Dendritic cell treated with granulocyte-macrophage colony-stimulating factor and Interleukin-4, amounts not matched to agents 40 ng/mL and 50 ng/mL, for 4 days (primary cell): Measurements from ENCODE around the gene VPS9D1.

ENCODE experiments used
- H3K27ac Mint-ChIP-seq: one replicate; pipeline ENCODE4 v1.8.0; 2022; ENCODE audit warnings: mild to moderate bottlenecking, mixed read lengths
- H3K27me3 Mint-ChIP-seq: one replicate; pipeline ENCODE4 v1.8.0; 2022; ENCODE audit warnings: mild to moderate bottlenecking, mixed read lengths
- H3K36me3 Mint-ChIP-seq: one replicate; pipeline ENCODE4 v1.8.0; 2022; ENCODE audit warnings: low read depth, mixed read lengths
- H3K4me1 Mint-ChIP-seq: one replicate; pipeline ENCODE4 v1.8.0; 2022; ENCODE audit warnings: low read depth, mixed read lengths
- H3K4me3 Mint-ChIP-seq: one replicate; pipeline ENCODE4 v1.8.0; 2022; ENCODE audit warnings: mild to moderate bottlenecking, moderate library complexity, mixed read lengths
- H3K9me3 Mint-ChIP-seq: one replicate; pipeline ENCODE4 v1.8.0; 2022; ENCODE audit warnings: mixed read lengths
- intact Hi-C: fragments of 100-400 bp; cut with micrococcal nuclease; formaldehyde crosslinking; loops from one replicate; pipeline ENCODE4 v1.15.0; 2022

Gene VPS9D1, protein sequence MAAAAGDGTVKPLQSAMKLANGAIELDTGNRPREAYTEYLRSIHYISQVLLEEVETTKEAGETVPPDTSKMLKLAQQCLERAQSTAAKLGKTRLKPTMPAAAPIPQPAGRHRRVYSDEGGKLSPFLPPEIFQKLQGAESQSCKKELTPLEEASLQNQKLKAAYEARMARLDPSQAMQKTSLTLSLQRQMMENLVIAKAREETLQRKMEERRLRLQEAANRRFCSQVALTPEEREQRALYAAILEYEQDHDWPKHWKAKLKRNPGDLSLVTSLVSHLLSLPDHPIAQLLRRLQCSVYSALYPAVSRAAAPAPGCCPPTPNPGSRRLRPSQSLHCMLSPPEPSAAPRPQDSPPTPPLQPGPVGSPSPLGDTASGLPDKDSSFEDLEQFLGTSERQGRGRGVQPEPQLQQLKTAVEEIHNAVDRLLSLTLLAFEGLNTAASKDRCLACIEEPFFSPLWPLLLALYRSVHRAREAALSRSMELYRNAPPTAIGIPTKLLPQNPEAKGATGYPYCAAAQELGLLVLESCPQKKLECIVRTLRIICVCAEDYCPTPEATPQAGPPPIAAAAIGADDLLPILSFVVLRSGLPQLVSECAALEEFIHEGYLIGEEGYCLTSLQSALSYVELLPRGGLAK

DNA sequence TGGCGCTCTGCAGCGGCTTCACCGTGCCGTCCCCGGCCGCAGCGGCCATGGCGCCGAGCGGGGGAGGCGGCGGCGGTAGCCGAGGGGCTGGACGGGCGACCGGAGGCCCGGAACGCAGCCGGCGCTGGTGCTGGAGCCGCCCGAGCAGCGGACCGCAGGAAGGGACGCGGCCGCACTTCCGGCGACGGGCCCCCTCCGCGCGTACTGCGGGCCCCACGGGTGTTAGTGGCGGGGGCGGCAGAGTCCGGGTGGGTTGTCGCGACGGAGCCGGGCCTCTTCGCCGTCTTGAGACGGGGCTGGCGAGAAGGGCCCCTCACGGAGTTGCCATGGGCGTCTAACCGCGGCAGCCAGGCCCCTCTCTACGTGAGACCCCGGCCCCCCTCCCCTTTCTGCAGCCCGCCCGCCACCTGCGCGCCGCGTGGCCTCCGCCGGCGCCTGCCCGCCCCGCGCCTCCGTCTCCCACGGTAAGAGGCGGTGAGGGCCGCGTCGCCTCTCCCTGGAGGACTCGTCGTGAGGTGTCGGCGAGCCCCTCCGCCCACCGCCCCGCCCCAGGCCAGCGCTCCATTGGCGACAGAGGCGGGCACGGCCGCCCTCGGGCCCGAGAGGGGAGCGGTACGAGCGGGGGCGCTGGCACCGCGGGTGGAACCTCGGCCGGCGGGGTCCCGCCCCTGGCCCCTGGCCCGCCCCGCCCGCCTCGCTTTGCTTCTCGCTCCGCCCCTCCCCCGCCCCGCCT, at the start of gene VPS9D1, which contains the start of gene ZNF276:
VPS9D1 (minus strand) TSS at position 86 of the 733 bp plus-strand sequence; CDS start at position 49, 37 bp downstream.
ZNF276 (plus strand) TSS at position 725 of the 733 bp plus-strand sequence. CDS start 104 bp downstream, outside the sequence.
- Mint-ChIP-seq H3K4me1 (peaks cover 59% of the 10 kb centered on the region), H3K36me3 (peaks cover 65% of the 10 kb centered on the region)

DNA sequence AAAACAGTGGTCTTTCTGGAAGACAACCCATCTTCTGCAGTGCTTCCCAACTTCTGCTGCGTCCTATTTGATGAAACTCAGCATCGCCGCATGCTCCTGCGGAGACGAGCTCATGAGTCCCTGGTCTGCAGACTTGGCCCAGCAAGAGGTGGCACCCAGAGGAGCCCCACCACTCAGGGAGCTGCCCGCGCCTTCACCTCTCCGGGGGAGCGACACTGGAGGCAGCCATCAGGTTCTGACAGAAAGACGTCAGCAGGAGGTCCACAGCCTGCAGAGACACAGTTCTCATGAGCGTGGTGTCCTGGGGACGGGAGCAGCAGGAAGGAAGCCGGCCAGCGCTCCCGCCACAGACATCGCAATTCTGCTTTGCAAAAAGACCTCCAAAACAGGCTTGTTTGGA, 49.7 kb upstream of the VPS9D1 start:
- H3K36me3 Mint-ChIP-seq, result peaks cover 48% of the 10 kb centered on the region
- H3K27ac Mint-ChIP-seq, result no peak overlapping the region
- no peaks in the 10 kb centered on the region for H3K9me3 Mint-ChIP-seq
- intact Hi-C loops, result no loop called here
- no peak overlapping the region for H3K4me3 Mint-ChIP-seq
- H3K27me3 Mint-ChIP-seq, result no peaks in the 10 kb centered on the region
- peaks cover 13% of the 10 kb centered on the region for H3K4me1 Mint-ChIP-seq

More for the DNA sequence above, at the start of gene VPS9D1, which contains the start of gene ZNF276:
- intact Hi-C loops, result no loop called here
- peak within 1 kb of the TSS; percentile 91 for H3K27ac Mint-ChIP-seq
- no peaks in the 10 kb centered on the region for H3K27me3 Mint-ChIP-seq
- H3K4me3 Mint-ChIP-seq, result peak within 1 kb of the TSS; percentile 80
- no peaks in the 10 kb centered on the region for H3K9me3 Mint-ChIP-seq

DNA sequence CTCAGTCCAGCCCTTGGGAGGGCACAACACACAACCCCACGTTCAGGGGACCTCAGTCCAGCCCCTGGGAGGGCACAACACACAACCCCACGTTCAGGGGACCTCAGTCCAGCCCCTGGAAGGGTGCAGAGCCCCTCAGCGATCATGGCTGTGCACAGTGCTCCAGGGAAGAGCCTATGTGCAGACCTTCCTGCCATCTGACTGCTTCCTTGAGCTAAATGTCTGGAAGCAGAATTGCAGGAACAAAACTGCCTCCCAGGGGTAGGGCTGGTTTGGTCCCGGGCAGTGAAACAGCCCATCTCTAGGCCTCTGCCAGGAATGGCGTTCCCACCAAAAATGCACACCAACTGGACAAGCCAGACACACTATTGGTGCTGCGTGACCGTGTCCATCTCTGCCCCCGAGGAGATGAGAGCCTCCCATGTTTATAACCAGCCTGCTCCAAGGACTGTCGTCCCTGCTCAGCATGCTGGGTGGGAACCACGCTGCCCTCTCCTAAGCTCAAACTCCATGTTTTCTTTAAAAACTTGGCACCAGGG, 44.7 kb upstream of the VPS9D1 start:
- no peaks in the 10 kb centered on the region for H3K27me3 Mint-ChIP-seq
- peak overlapping the region; percentile 84 for H3K27ac Mint-ChIP-seq
- peaks cover 17% of the 10 kb centered on the region for H3K36me3 Mint-ChIP-seq
- peaks cover 43% of the 10 kb centered on the region for H3K4me1 Mint-ChIP-seq
- no peaks in the 10 kb centered on the region for H3K9me3 Mint-ChIP-seq
- intact Hi-C loops, result no loop called here
- H3K4me3 Mint-ChIP-seq, result peak overlapping the region; percentile 57

DNA sequence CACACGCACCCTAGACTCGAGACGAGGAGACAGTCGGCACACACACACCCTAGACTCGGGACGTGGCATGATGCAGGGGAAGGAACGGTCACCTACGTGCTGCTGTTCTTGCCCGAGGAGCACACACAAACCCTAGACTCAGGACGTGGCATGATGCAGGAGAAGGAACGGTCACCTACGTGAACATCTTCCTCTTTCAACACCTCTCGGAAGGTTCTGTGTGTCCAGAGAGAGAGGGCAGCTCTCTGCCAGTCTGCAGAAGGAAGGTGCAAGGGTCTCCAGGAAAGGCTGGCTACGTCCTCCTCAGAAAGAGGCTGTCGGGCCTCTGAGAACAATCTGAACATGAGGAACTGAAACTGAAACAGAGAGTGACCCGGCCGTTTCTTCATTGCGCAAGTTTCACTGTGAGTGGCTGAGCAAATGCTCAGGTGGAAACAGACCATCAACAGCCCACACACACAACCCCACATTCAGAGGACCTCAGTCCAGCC, 44.1 kb upstream of the VPS9D1 start:
- Mint-ChIP-seq H3K4me1 (peaks cover 49% of the 10 kb centered on the region), H3K36me3 (peaks cover 11% of the 10 kb centered on the region), H3K4me3 (peak overlapping the region; percentile 72), H3K27ac (peak overlapping the region; percentile 84), H3K9me3 (no peaks in the 10 kb centered on the region), H3K27me3 (no peaks in the 10 kb centered on the region)
- intact Hi-C loops, result loop anchor here (5.0 kb wide), 1 partner anchor 98 kb away; no protein-coding TSS in a partner anchor

DNA sequence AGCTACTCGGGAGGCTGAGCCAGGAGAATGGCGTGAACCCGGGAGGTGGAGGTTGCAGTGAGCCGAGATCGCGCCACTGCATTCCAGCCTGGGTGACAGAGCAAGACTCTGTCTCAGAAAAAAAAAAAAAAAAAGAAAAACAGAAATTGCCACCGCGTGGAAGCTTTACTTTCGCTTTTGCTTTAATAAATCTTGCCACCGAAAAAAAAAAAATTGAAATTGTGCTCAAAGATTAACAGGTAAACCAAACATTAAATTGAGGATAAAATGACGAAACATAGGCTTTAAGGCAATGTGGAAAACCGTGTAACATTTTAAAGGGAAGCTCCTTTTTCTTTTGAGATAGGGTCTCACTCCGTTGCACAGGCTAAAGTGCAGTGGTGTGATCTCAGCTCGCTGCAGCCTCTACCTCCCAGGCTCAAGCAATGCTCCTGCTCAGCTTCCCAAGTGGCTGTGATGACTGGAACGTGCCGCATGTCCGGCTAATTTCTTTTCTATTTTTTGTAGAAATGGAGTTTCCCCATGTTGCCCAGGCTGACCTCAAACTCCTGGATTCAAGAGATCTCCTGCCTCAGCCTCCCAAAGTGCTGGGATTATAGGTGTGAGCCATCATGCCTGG, 40.7 kb upstream of the VPS9D1 start:
- intact Hi-C loops, result loop anchor here (5.0 kb wide), 1 partner anchor 101 kb away; no protein-coding TSS in a partner anchor
- H3K36me3 Mint-ChIP-seq, result peaks cover 6% of the 10 kb centered on the region

DNA sequence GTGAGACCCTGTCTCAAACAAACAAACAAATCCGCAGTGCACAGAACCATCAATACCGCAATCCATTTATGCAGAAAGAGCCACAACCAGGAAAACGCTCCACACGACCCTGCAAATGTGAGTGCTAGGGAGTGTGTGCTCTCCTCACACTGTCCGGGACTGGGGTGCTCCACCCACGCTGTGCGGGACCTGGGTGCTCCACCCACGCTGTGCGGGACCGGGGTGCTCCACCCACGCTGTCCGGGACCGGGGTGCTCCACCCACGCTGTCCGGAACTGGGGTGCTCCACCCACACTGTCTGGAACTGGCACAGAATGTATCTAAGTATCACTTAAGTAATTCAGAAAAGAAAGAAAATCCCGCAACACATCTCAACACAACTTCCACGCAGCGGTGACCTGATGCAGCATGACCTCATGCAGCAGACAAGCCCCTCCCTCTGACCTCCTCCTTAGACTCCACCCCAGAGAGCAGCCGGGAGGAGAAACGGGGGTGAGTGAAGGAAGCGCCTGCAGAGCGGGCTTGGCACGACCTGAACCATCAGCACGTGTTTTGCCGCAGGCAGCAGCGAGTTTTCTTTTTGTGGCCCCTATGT, 39.1 kb upstream of the VPS9D1 start:
- Mint-ChIP-seq H3K27me3 (no peaks in the 10 kb centered on the region), H3K4me1 (peaks cover 51% of the 10 kb centered on the region), H3K36me3 (peaks cover 9% of the 10 kb centered on the region), H3K9me3 (no peaks in the 10 kb centered on the region), H3K4me3 (no peak overlapping the region), H3K27ac (peak overlapping the region; percentile 81)
- intact Hi-C loops, result loop anchor here (5.0 kb wide), 1 partner anchor 102 kb away; no protein-coding TSS in a partner anchor

More for the DNA sequence above, 40.7 kb upstream of the VPS9D1 start:
- peak overlapping the region; percentile 81 for H3K27ac Mint-ChIP-seq
- H3K9me3 Mint-ChIP-seq, result no peaks in the 10 kb centered on the region
- peak overlapping the region; percentile 69 for H3K4me3 Mint-ChIP-seq
- H3K27me3 Mint-ChIP-seq, result no peaks in the 10 kb centered on the region
- peaks cover 51% of the 10 kb centered on the region for H3K4me1 Mint-ChIP-seq

DNA sequence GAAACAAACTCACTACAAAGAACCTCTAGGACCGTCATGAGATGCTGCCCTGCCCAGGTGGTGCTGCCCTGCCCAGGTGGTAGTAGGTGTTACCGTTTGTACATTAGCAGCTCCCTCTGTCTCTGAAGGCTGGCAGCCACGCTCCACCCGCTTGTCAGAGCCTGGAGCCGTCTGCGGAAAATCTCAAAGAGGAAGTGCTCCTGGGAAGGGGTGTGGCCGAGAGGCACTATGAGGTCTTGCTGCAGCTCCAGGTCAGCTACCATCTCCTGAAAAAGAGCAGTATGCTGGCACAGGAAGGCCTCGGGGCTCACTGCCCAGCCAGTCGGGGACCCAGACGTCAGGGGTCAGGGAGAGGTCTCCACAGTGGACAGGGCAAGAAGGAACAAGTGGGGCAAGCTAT, 28.9 kb upstream of the VPS9D1 start:
- Mint-ChIP-seq H3K36me3 (peaks cover 37% of the 10 kb centered on the region), H3K4me3 (no peak overlapping the region), H3K27ac (peak overlapping the region; percentile 5), H3K4me1 (peaks cover 34% of the 10 kb centered on the region), H3K9me3 (no peaks in the 10 kb centered on the region), H3K27me3 (no peaks in the 10 kb centered on the region)
- intact Hi-C loops, result no loop called here

DNA sequence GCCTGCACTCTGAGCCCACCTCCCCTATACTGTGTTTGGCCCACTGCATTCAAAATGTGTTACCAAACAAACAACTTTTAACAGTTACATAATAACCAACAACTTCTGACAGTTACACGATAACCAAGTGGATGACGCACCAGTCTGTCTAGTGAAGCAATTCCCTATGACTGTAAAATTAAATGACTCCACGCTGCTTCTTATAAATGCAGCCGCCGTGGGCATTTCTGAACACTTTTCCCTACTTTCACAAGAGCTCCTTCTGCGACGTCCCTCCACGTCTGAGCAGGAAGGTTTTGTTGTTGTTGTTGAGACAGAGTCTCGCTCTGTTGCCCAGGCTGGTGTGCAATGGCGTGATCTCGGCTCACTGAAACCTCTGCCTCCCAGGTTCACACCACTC, 28.2 kb upstream of the VPS9D1 start:
- Mint-ChIP-seq H3K36me3 (peaks cover 44% of the 10 kb centered on the region), H3K9me3 (no peaks in the 10 kb centered on the region), H3K27ac (no peak overlapping the region), H3K4me1 (peaks cover 28% of the 10 kb centered on the region), H3K4me3 (no peak overlapping the region), H3K27me3 (no peaks in the 10 kb centered on the region)
- intact Hi-C loops, result no loop called here

DNA sequence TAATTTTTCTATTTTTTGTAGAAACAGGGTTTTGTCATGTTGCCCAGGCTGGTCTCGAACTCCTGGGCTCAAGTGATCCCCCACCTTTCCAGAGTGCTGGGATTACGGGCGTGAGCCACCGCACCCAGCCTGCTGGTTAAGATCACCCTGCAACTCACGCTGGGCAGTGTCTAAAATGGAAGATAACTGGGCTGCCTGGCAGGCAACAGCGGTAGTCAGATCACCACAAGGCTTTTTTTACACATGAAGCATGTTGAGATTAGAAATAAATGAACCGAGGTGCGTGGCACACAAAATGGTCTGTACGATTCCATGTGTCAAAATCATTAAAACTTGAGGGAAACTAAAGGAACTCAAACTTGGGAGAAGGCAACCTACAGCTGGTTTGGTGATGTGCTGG, 27.4 kb upstream of the VPS9D1 start:
- Mint-ChIP-seq H3K27ac (no peak overlapping the region), H3K27me3 (no peaks in the 10 kb centered on the region), H3K4me1 (peaks cover 28% of the 10 kb centered on the region), H3K9me3 (no peaks in the 10 kb centered on the region), H3K36me3 (peaks cover 50% of the 10 kb centered on the region), H3K4me3 (no peak overlapping the region)
- intact Hi-C loops, result no loop called here

DNA sequence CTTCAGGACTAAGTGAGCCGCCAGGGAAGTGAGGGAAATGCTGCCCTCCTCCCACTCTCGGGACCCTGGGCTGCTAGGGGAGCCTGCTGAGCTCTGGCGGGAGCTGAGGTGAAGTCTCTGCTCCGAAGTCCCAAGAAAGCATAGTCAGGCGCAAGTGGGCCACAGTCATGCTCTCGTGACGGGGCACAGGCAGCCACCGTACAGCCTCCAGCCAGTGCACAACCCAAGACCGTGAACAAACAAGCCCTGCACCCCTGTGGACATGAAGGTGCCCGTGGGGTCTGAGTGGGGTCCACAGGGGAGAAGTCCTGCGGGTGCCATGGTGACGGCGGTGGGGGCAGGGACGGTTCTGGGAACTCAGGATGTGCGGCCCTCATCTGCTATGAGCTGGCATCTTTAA, 25.3 kb upstream of the VPS9D1 start:
- no peak overlapping the region for H3K27ac Mint-ChIP-seq
- intact Hi-C loops, result no loop called here

DNA sequence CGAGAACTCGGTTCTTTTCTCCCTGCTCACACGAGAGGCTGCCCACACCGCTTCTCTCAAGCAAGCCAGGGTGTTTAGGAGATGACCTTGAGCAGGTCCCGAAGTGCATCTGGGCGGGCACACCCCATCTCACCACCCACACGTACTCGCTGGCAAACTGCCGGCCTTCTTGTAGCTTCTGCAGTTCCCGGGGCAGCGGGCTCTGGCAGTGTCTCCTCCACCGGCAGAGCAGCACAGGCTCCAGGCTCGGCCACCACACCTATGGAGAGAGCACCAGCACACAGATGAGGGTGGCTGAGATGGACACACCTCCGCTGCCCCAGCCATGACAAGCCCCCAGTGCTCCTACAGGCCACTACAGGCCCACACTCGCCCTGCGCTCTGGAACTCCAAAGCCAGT, 24.1 kb upstream of the VPS9D1 start:
- Mint-ChIP-seq H3K4me1 (peaks cover 42% of the 10 kb centered on the region), H3K9me3 (no peaks in the 10 kb centered on the region), H3K27ac (no peak overlapping the region), H3K27me3 (no peaks in the 10 kb centered on the region), H3K4me3 (no peak overlapping the region), H3K36me3 (peaks cover 75% of the 10 kb centered on the region)
- intact Hi-C loops, result no loop called here

More for the DNA sequence above, 25.3 kb upstream of the VPS9D1 start:
- H3K4me1 Mint-ChIP-seq, result peaks cover 36% of the 10 kb centered on the region
- no peak overlapping the region for H3K4me3 Mint-ChIP-seq
- H3K27me3 Mint-ChIP-seq, result no peaks in the 10 kb centered on the region
- H3K9me3 Mint-ChIP-seq, result no peaks in the 10 kb centered on the region
- peaks cover 62% of the 10 kb centered on the region for H3K36me3 Mint-ChIP-seq

DNA sequence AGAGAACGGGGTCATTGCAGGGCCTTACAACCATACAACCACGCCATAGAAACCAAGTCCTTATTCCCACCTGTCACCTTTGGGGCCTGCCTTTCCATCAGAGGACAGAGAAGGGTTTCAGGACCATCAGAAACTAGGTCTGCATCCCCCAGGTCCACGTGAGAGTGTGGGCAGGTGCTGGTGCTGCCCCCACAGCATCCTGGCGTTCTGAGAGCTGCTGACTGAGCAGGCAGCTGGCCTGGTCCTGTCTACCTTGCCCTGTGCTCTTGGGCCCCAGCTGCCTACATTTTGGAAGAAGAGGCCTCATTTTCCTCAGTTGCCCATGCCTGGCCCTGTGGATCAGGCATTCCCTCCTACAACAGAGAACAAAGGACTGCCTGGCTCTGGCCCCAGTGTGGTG, 22.2 kb upstream of the VPS9D1 start:
- intact Hi-C loops, result no loop called here
- Mint-ChIP-seq H3K4me1 (peaks cover 33% of the 10 kb centered on the region), H3K27ac (peak overlapping the region; percentile 15), H3K4me3 (no peak overlapping the region), H3K27me3 (no peaks in the 10 kb centered on the region), H3K36me3 (peaks cover 84% of the 10 kb centered on the region), H3K9me3 (no peaks in the 10 kb centered on the region)
